ENCODE data around the gene DDHD1. TPM values are rescaled to one million over a fixed set of nuclear protein-coding genes. Genes with fewer than 3 reads are reported as not detected.

Gene DDHD1
- total RNA-seq, 3 donors from 2014 or later (not counting 1 experiment from before 2014, with no cell fraction given): 76.6 to 82.3 (median 80.9) TPM

DNA sequence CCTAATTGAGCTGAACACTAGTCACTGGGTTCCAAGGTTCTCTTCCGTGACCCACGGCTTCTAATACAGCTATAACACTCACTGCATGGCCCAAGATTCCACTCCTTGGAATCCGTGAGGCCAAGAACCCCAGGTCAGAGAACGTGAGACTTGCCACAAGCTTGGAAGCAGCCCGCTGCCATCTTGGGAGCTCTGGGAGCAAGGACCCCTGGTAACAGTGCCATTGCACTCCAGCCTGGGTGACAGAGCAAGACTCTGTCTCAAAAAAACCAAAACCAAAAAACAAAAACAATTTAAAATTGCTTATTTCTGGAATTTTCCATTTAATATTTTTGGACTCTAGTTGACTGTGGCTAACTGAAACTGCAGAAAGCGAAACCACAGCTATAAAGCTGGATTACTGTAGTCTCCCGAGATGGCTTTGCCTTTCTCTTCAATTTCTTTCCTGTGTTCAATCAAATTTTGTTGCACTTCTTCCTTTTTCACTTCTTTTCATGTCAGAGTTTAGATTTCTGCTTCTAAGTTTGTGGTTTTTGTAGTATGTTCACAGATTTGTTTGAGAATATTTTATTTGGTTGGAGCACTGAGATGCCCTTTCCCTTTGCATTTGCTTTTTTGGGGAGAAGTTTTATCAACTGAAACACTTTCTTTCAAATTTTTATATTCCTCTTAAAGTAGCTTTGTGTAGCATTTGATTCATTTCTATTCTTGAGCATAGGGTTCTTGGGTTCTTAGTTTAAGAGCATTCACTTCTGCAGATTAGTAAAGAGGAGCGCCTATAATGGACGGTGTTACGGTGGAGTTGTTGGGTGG is 44.6 kb downstream of the DDHD1 start:
- Histone ChIP-seq H3K9me3 (ENCODE audit: control insufficient read depth, insufficient read depth, low read length) (peaks cover 5% of the 10 kb centered on the region), H3K27ac (ENCODE audit: low read length) (peak overlapping the region; percentile 85), H3K36me3 (ENCODE audit: control insufficient read depth, insufficient read depth, low read length) (no peaks in the 10 kb centered on the region), H3K4me1 (ENCODE audit: control insufficient read depth, insufficient read depth, low read length) (peaks cover 24% of the 10 kb centered on the region), H3K27me3 (ENCODE audit: control insufficient read depth, insufficient read depth, low read length) (no peaks in the 10 kb centered on the region), H3K4me3 (ENCODE audit: low read length) (peak overlapping the region; percentile 36)
- DNase-seq: peak in 1 of 2 donors; percentile 49
- ATAC-seq: peak; percentile 38 to 48 (median 41)
- Mint-ChIP-seq H3K36me3 (no peaks in the 10 kb centered on the region), H3K27ac (no peak overlapping the region), H3K4me3 (no peak overlapping the region), H3K27me3 (ENCODE audit: low read depth in 2 of 2) (no peaks in the 10 kb centered on the region), H3K9me3 (no peaks in the 10 kb centered on the region), H3K4me1 (peaks cover 7 to 9% of the 10 kb centered on the region in 2 donors)
- WGBS (ENCODE audit: insufficient coverage): 51% methylated on average over 8 of the region's 10 CpGs
- intact Hi-C loops (cut with micrococcal nuclease): loop anchor here (1.0 kb wide), 1 partner anchor 45 kb away; the partner anchor contains the start of gene DDHD1
- TF ChIP-seq, protein P1, sequence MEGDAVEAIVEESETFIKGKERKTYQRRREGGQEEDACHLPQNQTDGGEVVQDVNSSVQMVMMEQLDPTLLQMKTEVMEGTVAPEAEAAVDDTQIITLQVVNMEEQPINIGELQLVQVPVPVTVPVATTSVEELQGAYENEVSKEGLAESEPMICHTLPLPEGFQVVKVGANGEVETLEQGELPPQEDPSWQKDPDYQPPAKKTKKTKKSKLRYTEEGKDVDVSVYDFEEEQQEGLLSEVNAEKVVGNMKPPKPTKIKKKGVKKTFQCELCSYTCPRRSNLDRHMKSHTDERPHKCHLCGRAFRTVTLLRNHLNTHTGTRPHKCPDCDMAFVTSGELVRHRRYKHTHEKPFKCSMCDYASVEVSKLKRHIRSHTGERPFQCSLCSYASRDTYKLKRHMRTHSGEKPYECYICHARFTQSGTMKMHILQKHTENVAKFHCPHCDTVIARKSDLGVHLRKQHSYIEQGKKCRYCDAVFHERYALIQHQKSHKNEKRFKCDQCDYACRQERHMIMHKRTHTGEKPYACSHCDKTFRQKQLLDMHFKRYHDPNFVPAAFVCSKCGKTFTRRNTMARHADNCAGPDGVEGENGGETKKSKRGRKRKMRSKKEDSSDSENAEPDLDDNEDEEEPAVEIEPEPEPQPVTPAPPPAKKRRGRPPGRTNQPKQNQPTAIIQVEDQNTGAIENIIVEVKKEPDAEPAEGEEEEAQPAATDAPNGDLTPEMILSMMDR (IDR thresholded peaks at IDR 0.05): no peak

DNA sequence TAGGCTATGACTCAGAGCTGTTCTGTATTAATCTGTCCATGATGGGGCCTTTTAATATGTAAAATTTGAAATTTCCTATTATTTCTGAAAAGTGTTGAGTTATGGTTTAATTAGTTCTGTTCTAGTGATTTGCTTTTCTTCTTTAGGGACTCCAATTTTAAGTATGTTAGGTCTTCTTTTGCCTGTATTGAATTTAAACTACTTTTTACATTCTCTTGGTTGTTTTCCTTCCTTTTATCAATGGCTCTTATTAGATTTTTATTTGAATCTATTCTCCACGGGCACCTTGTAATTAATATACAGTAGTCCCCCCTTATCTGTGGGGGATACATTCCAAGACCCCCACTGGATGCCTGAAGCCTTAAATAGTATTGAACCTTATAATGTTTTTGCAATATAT is 46.4 kb downstream of the DDHD1 start:
- Mint-ChIP-seq H3K4me3 (no peak overlapping the region), H3K27me3 (ENCODE audit: low read depth in 2 of 2) (no peaks in the 10 kb centered on the region), H3K4me1 (peaks cover 7 to 9% of the 10 kb centered on the region in 2 donors), H3K9me3 (no peaks in the 10 kb centered on the region), H3K27ac (no peak overlapping the region), H3K36me3 (peaks cover 11% of the 10 kb centered on the region)
- Histone ChIP-seq H3K9me3 (ENCODE audit: control insufficient read depth, insufficient read depth, low read length) (peaks cover 5% of the 10 kb centered on the region), H3K27me3 (ENCODE audit: control insufficient read depth, insufficient read depth, low read length) (no peaks in the 10 kb centered on the region), H3K4me1 (ENCODE audit: control insufficient read depth, insufficient read depth, low read length) (peaks cover 22% of the 10 kb centered on the region), H3K4me3 (ENCODE audit: low read length) (no peak overlapping the region), H3K27ac (ENCODE audit: low read length) (no peak overlapping the region), H3K36me3 (ENCODE audit: control insufficient read depth, insufficient read depth, low read length) (no peaks in the 10 kb centered on the region)
- ATAC-seq (no peak), DNase-seq (no peak)
- TF ChIP-seq, protein P1 (IDR thresholded peaks at IDR 0.05): no peak
- WGBS (ENCODE audit: insufficient coverage): 100% methylated on average over 1 of the region's 1 CpG
- intact Hi-C loops (cut with micrococcal nuclease): no loop called here

DNA sequence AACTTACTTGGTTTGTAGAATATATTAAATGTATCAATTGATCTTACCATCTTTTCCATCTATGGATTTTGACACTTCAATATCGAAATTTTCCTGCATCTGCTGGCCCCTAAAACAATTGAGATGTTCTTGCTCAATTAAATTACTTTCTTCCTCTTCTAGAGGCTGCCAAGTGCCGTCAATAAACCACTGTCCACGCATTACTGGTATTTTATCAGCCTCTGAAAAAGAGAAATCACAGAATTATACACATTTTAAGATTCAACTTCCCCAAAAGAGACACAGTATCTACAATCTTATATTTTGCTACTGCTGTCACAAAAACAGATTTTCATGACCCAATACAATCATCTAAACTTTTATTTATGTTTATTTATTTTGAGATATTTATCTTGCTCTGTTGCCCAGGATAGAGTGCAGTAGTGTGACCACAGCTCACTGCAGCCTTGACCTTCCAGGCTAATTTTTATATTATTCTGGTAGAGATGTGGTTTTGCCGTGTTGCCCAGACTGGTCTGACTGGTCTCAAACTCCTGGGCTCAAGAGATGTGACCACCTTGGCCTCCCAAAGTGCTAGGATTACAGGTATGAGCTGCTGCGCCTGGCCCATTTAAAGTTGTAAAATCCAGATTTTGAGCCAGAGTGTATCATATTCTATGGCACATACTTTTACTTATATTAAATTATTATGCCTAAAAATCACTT is 49.3 kb downstream of the DDHD1 start:
- Histone ChIP-seq H3K36me3 (ENCODE audit: control insufficient read depth, insufficient read depth, low read length) (peaks cover 2% of the 10 kb centered on the region), H3K9me3 (ENCODE audit: control insufficient read depth, insufficient read depth, low read length) (peaks cover 5% of the 10 kb centered on the region), H3K27ac (ENCODE audit: low read length) (no peak overlapping the region), H3K4me3 (ENCODE audit: low read length) (no peak overlapping the region), H3K4me1 (ENCODE audit: control insufficient read depth, insufficient read depth, low read length) (peaks cover 14% of the 10 kb centered on the region), H3K27me3 (ENCODE audit: control insufficient read depth, insufficient read depth, low read length) (no peaks in the 10 kb centered on the region)
- intact Hi-C loops (cut with micrococcal nuclease): no loop called here
- Mint-ChIP-seq H3K4me3 (no peak overlapping the region), H3K4me1 (peaks cover 7 to 13% of the 10 kb centered on the region in 2 donors), H3K9me3 (no peaks in the 10 kb centered on the region), H3K27me3 (ENCODE audit: low read depth in 2 of 2) (no peaks in the 10 kb centered on the region), H3K27ac (no peak overlapping the region), H3K36me3 (peaks cover 17% of the 10 kb centered on the region)
- WGBS (ENCODE audit: insufficient coverage): 89% methylated on average over 5 of the region's 5 CpGs
- no peak for ATAC-seq
- TF ChIP-seq, protein P1 (IDR thresholded peaks at IDR 0.05): no peak
- DNase-seq: no peak

Measured in natural killer cell (primary cell).